RPMI8226 (cell line): ENCODE results near the gene FEZF1.

ENCODE experiments used
- DNase-seq: peaks from one replicate; pipeline ENCODE4 v3.0.0-alpha.2; 2015

FEZF1 gene

GRCh38 chr7:122261442-122261841, 43.1 kb downstream of the FEZF1 start:
- no peak for DNase-seq

GRCh38 chr7:122261016-122261415, 43.5 kb downstream of the FEZF1 start:
- no peak for DNase-seq

- no peak for DNase-seq
These were observed 44.2 kb downstream of the FEZF1 start for GRCh38 chr7:122260336-122260735.

GRCh38 chr7:122258971-122259370, 45.6 kb downstream of the FEZF1 start:
- no peak for DNase-seq

GRCh38 chr7:122257056-122257455, 47.5 kb downstream of the FEZF1 start:
- DNase-seq: no peak

GRCh38 chr7:122256046-122256445, 48.5 kb downstream of the FEZF1 start:
- DNase-seq: no peak

GRCh38 chr7:122255454-122255853, 49.1 kb downstream of the FEZF1 start:
- DNase-seq: no peak
